ENCODE data around the gene MC2R.
"Not testable (repeated sequence)": the region's sequence is repeated elsewhere in the genome, so short reads cannot be mapped to it uniquely, and the experiment has no call there.

MC2R gene

GRCh38 chr18:13893418-13893760 is 21.9 kb downstream of the MC2R start:
- DNase-seq (ENCODE audit: low read depth in 2 of 2) = no peak

- no peak for DNase-seq (ENCODE audit: low read depth in 2 of 2)
These were observed 23.2 kb downstream of the MC2R start for GRCh38 chr18:13892098-13892497.

- no peak for DNase-seq (ENCODE audit: low read depth in 2 of 2)
These were observed 24.5 kb downstream of the MC2R start for GRCh38 chr18:13890761-13891361.

GRCh38 chr18:13889671-13890070 is 25.7 kb downstream of the MC2R start:
- DNase-seq (ENCODE audit: low read depth in 2 of 2) = no peak

GRCh38 chr18:13888191-13888716 is 27.1 kb downstream of the MC2R start:
- DNase-seq (ENCODE audit: low read depth in 2 of 2) = no peak

GRCh38 chr18:13885009-13885408 is 30.3 kb downstream of the MC2R start:
- no peak for DNase-seq (ENCODE audit: low read depth in 2 of 2)

- no peak for DNase-seq (ENCODE audit: low read depth in 2 of 2)
These were observed 35.4 kb downstream of the MC2R start for GRCh38 chr18:13879937-13880336.

GRCh38 chr18:13879492-13879891 is 35.8 kb downstream of the MC2R start:
- no peak for DNase-seq (ENCODE audit: low read depth in 2 of 2)

GRCh38 chr18:13878857-13879256 is 36.5 kb downstream of the MC2R start:
- DNase-seq (ENCODE audit: low read depth in 2 of 2) = no peak

GRCh38 chr18:13877157-13877556 is 38.2 kb downstream of the MC2R start:
- DNase-seq (ENCODE audit: low read depth in 2 of 2) = no peak

- DNase-seq (ENCODE audit: low read depth in 2 of 2) = no peak
These were observed 40.8 kb downstream of the MC2R start for GRCh38 chr18:13874558-13874957.

GRCh38 chr18:13872932-13873331 is 42.4 kb downstream of the MC2R start:
- DNase-seq (ENCODE audit: low read depth in 2 of 2) = no peak

- no peak for DNase-seq (ENCODE audit: low read depth in 2 of 2)
These were observed 43.0 kb downstream of the MC2R start for GRCh38 chr18:13872373-13872772.

- no peak for DNase-seq (ENCODE audit: low read depth in 2 of 2)
These were observed 43.6 kb downstream of the MC2R start for GRCh38 chr18:13871701-13872100.

GRCh38 chr18:13868501-13869271 is 46.6 kb downstream of the MC2R start:
- DNase-seq (ENCODE audit: low read depth in 2 of 2) = no peak

GRCh38 chr18:13862898-13863297 is 52.4 kb downstream of the MC2R start:
- not testable (repeated sequence) for DNase-seq (ENCODE audit: low read depth in 2 of 2)

- no peak for DNase-seq (ENCODE audit: low read depth in 2 of 2)
These were observed 65.5 kb downstream of the MC2R start for GRCh38 chr18:13849791-13850190.

GRCh38 chr18:13836559-13836958 is 78.8 kb downstream of the MC2R start:
- no peak for DNase-seq (ENCODE audit: low read depth in 2 of 2)

GRCh38 chr18:13835202-13835601 is 80.1 kb downstream of the MC2R start:
- DNase-seq (ENCODE audit: low read depth in 2 of 2) = no peak

GRCh38 chr18:13834496-13835015 is 80.8 kb downstream of the MC2R start:
- DNase-seq (ENCODE audit: low read depth in 2 of 2) = no peak

All from stimulated activated CD8-positive, alpha-beta memory T cell treated with anti-CD3 and anti-CD28 coated beads, Interleukin-2, amount 100 ng/mL, for 48 hours (primary cell).